OCI-LY7 (cell line): ENCODE measurements around the gene FCMR. TPM values are rescaled to one million over a fixed set of nuclear protein-coding genes. Genes with fewer than 3 reads are reported as not detected.

Experiments
- BruUV-seq: library from RNA; stranded (reverse); fragments of 400-500 nt; replicated peaks from 2 replicates; lab custom pipeline; 2021; lab: Mats Ljungman, UMichigan
- CTCF ChIA-PET: fragments of 300-600 bp; sonication (Branson Sonifier 250); formaldehyde crosslinking; loops from one replicate; lab custom pipeline; 2022; ENCODE audit warnings: antibody characterized with exemption; ENCODE audit not compliant: unreplicated experiment; lab: Charles Lee
- POLR2A ChIA-PET: fragments of 300-600 bp; sonication (Branson Sonifier 250); formaldehyde crosslinking; loops from one replicate; lab custom pipeline; 2022; ENCODE audit warnings: antibody characterized with exemption; lab: Charles Lee
- DNase-seq: peaks from one replicate; pipeline ENCODE4 v3.0.0-alpha.2; 2015; ENCODE audit warnings: low spot score
- H2AFZ ChIP-seq: fragments of 200-600 bp; sonication (generic), shearing (Covaris generic); 2 replicates; pipeline ENCODE4 v1.6.1; 2014; ENCODE audit warnings: mild to moderate bottlenecking, antibody characterized with exemption, low read length, moderate library complexity
- H3K27ac ChIP-seq: fragments of 200-600 bp; sonication (generic); 2 replicates; pipeline ENCODE4 v1.5.1; 2014; ENCODE audit warnings: mixed run types, low read depth, mild to moderate bottlenecking, moderate library complexity, low read length, inconsistent platforms; ENCODE audit not compliant: poor library complexity, severe bottlenecking
- H3K36me3 ChIP-seq: fragments of 200-600 bp; sonication (generic); 2 replicates; pipeline ENCODE4 v1.6.1; 2014; ENCODE audit warnings: mild to moderate bottlenecking, antibody characterized with exemption, low read length, moderate library complexity, mixed read lengths; ENCODE audit not compliant: insufficient read depth
- H3K4me1 ChIP-seq: fragments of 200-600 bp; sonication (generic); 2 replicates; pipeline ENCODE4 v1.5.1; 2014; ENCODE audit warnings: mild to moderate bottlenecking, low read length; ENCODE audit not compliant: insufficient read depth, poor library complexity, severe bottlenecking
- H3K4me2 ChIP-seq: fragments of 200-600 bp; sonication (generic); 2 replicates; pipeline ENCODE4 v1.6.1; 2014; ENCODE audit warnings: mild to moderate bottlenecking, low read length
- H3K4me3 ChIP-seq: fragments of 200-600 bp; sonication (generic); 2 replicates; pipeline ENCODE4 v1.5.1; 2014; ENCODE audit warnings: mild to moderate bottlenecking, low read depth, low read length; ENCODE audit not compliant: poor library complexity, severe bottlenecking
- H3K79me2 ChIP-seq: fragments of 200-600 bp; sonication (generic); 2 replicates; pipeline ENCODE4 v1.6.1; 2016; ENCODE audit warnings: low read depth, mild to moderate bottlenecking, low read length, moderate library complexity, mixed read lengths; ENCODE audit not compliant: insufficient read depth
- H3K9me2 ChIP-seq: fragments of 200-600 bp; sonication (generic); 2 replicates; pipeline ENCODE4 v1.6.1; 2016; ENCODE audit warnings: mild to moderate bottlenecking, low read length, mixed read lengths; ENCODE audit not compliant: insufficient read depth
- H3K9me3 ChIP-seq: fragments of 200-600 bp; sonication (generic); 2 replicates; pipeline ENCODE4 v1.6.1; 2014; ENCODE audit warnings: mild to moderate bottlenecking, mixed run types, low read length, mixed read lengths
- H4K20me1 ChIP-seq: fragments of 200-600 bp; sonication (generic); 2 replicates; pipeline ENCODE4 v1.6.1; 2014; ENCODE audit warnings: mild to moderate bottlenecking, antibody characterized with exemption, low read length, moderate library complexity, mixed read lengths; ENCODE audit not compliant: insufficient read depth
- CTCF ChIP-seq: fragments of 200-600 bp; sonication (generic); conservative IDR thresholded peaks from 2 replicates; pipeline ENCODE4 v1.5.1; 2014; ENCODE audit warnings: mild to moderate bottlenecking, antibody characterized with exemption, low read length, moderate library complexity, mixed read lengths
- EZH2phosphoT487 ChIP-seq: fragments of 200-600 bp; sonication (generic); IDR thresholded peaks from 2 replicates; pipeline ENCODE4 v1.6.1; 2018; ENCODE audit warnings: low read depth, borderline replicate concordance, mild to moderate bottlenecking, mixed run types, antibody characterized with exemption, low read length, moderate library complexity, mixed read lengths
- intact Hi-C: fragments of 100-400 bp; cut with micrococcal nuclease; formaldehyde crosslinking; loops from one replicate; pipeline ENCODE4 v1.10.0; 2022; ENCODE audit not compliant: unreplicated experiment
- total RNA-seq, 2 experiments: library from RNA; depleted of rRNA in 1 of 2; stranded (reverse); fragments of >200 nt in 1 of 2; shearing (Covaris generic) in 1 of 2; gene quantifications; 2 replicates each; pipeline ENCODE4 v1.2.3, GENCODE V29; 2014 to 2022

The FCMR gene
- total RNA-seq, 2 experiments from 2014 or later, result 5.2 to 9.2 TPM

DNA sequence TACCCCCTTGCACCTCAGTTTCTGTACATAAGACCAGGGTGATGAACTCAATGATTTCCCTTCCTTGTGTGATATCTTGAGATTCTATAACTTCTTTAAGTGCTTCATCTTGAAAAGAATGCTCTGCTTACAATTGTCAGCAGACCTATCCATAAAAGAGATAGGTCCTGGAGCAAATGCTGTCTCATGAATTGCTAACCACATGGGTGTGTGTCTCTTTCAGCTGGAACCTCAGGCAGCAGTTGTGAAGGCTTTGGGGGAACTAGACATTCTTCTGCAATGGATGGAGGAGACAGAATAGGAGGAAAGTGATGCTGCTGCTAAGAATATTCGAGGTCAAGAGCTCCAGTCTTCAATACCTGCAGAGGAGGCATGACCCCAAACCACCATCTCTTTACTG, 53.5 kb downstream of the FCMR start:
- Histone ChIP-seq H4K20me1 (no peaks in the 10 kb centered on the region), H3K36me3 (no peaks in the 10 kb centered on the region), H3K4me3 (no peak overlapping the region), H3K4me2 (no peak overlapping the region), H3K9me2 (no peaks in the 10 kb centered on the region), H2AFZ (no peak overlapping the region), H3K79me2 (no peaks in the 10 kb centered on the region), H3K9me3 (no peaks in the 10 kb centered on the region), H3K4me1 (no peaks in the 10 kb centered on the region), H3K27ac (no peak overlapping the region)
- BruUV-seq, result no TSS peak
- POLR2A ChIA-PET, result no interaction called here
- TF ChIP-seq EZH2phosphoT487 (no peak), CTCF (no peak)
- CTCF ChIA-PET, result no interaction called here
- no peak for DNase-seq
- intact Hi-C loops, result loop anchor here (5.0 kb wide), 2 partner anchors 44 to 114 kb away; no protein-coding TSS in a partner anchor

- no peaks in the 10 kb centered on the region for H3K9me2 ChIP-seq
- POLR2A ChIA-PET, result no interaction called here
- no TSS peak for BruUV-seq
- H3K4me2 ChIP-seq, result no peak overlapping the region
- no peak overlapping the region for H3K27ac ChIP-seq
- no peak overlapping the region for H3K4me3 ChIP-seq
- no peaks in the 10 kb centered on the region for H3K79me2 ChIP-seq
- no peaks in the 10 kb centered on the region for H3K4me1 ChIP-seq
- CTCF ChIA-PET, result no interaction called here
- H2AFZ ChIP-seq, result no peak overlapping the region
- no peak for DNase-seq
- no peaks in the 10 kb centered on the region for H3K36me3 ChIP-seq
- H3K9me3 ChIP-seq, result no peaks in the 10 kb centered on the region
- H4K20me1 ChIP-seq, result no peaks in the 10 kb centered on the region
- no peak for TF ChIP-seq CTCF
- intact Hi-C loops, result loop anchor here (5.0 kb wide), 2 partner anchors 45 to 115 kb away; no protein-coding TSS in a partner anchor
Observed at GRCh38 chr1:206867716-206868115, 54.0 kb downstream of the FCMR start.

- Histone ChIP-seq H3K4me3 (no peak overlapping the region), H3K4me1 (no peaks in the 10 kb centered on the region), H4K20me1 (no peaks in the 10 kb centered on the region), H3K9me2 (no peaks in the 10 kb centered on the region), H3K79me2 (no peaks in the 10 kb centered on the region), H3K4me2 (no peak overlapping the region), H3K27ac (no peak overlapping the region), H2AFZ (no peak overlapping the region), H3K9me3 (no peaks in the 10 kb centered on the region), H3K36me3 (no peaks in the 10 kb centered on the region)
- CTCF ChIA-PET, result no interaction called here
- no TSS peak for BruUV-seq
- POLR2A ChIA-PET, result no interaction called here
- TF ChIP-seq CTCF (no peak), EZH2phosphoT487 (no peak)
- no peak for DNase-seq
- intact Hi-C loops, result loop anchor here (5.0 kb wide), 2 partner anchors 45 to 115 kb away; no protein-coding TSS in a partner anchor
Observed at GRCh38 chr1:206867239-206867638, 54.5 kb downstream of the FCMR start.
